Measurements from ENCODE around the gene NFIB. TPM values are rescaled to one million over a fixed set of nuclear protein-coding genes. Genes with fewer than 3 reads are reported as not detected.

The NFIB gene
- total and polyA plus RNA-seq, 2 of the 8 experiments (the other 6 are each of a cell fraction or from before 2014, with no cell fraction given): 2.6 to 13.1 TPM

DNA sequence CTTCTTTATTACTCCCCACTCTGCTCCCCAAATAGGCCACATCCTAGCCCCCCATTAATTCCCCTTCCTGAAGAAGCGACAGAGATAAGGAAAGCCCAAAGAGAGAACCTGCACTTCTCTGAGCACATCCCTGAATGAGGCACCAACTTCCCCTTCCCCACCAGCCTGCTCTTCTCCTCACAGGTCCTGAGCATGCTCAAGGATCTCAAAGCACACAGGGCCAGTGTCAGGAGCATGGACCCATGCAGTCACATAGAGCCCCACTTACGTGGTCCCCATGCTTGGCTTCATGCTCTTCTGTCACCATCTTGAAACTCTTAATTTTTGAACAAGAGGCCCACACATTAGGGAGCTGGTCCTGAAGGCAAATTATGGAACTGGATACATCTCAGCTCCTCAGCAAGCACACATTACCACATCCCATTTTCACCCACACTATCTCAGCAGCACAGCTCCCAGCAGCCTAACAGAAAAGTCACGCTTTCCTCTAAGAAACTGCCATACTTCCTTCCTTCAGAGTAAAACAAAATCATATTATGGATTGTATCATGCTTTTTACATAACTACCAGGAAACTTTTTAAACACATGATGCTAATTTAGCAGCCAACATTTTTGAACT is 99.8 kb downstream of the NFIB start (continued):
- TF ChIP-seq TAF1 (IDR thresholded peaks at IDR 0.05; ENCODE audit: low read depth, low read length): no peak
- TF ChIP-seq, protein P1, sequence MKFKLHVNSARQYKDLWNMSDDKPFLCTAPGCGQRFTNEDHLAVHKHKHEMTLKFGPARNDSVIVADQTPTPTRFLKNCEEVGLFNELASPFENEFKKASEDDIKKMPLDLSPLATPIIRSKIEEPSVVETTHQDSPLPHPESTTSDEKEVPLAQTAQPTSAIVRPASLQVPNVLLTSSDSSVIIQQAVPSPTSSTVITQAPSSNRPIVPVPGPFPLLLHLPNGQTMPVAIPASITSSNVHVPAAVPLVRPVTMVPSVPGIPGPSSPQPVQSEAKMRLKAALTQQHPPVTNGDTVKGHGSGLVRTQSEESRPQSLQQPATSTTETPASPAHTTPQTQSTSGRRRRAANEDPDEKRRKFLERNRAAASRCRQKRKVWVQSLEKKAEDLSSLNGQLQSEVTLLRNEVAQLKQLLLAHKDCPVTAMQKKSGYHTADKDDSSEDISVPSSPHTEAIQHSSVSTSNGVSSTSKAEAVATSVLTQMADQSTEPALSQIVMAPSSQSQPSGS (IDR thresholded peaks at IDR 0.05; ENCODE audit: low read length): no peak
- TF ChIP-seq CREB1 (IDR thresholded peaks at IDR 0.05): no peak
- TF ChIP-seq CTBP2 (IDR thresholded peaks at IDR 0.05; ENCODE audit: borderline replicate concordance, insufficient read depth, insufficient read length, low read length): no peak
- TF ChIP-seq, protein P2, sequence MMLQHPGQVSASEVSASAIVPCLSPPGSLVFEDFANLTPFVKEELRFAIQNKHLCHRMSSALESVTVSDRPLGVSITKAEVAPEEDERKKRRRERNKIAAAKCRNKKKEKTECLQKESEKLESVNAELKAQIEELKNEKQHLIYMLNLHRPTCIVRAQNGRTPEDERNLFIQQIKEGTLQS (IDR thresholded peaks at IDR 0.05; ENCODE audit: insufficient read depth, low read depth, low read length): no peak
- no peak for TF ChIP-seq KDM1A (IDR thresholded peaks at IDR 0.05; ENCODE audit: borderline replicate concordance, low read length)
- no peak for TF ChIP-seq HDAC6 (IDR thresholded peaks at IDR 0.05; ENCODE audit: low read depth, low read length)
- TF ChIP-seq TCF12 (IDR thresholded peaks at IDR 0.05; ENCODE audit: low read depth, low read length): no peak
- no peak for TF ChIP-seq SP1 (IDR thresholded peaks at IDR 0.05; ENCODE audit: low read depth, low read length)
